Endothelial cell of umbilical vein (primary cell): Measurements from ENCODE around the gene OXCT2.

Source experiments
- JUN ChIP-seq: IDR thresholded peaks from 2 replicates; pipeline ENCODE4 v1.6.1; 2011; ENCODE audit warnings: borderline replicate concordance, low read depth; ENCODE audit not compliant: insufficient read length, insufficient read depth
- POLR2AphosphoS5 ChIP-seq: IDR thresholded peaks from 2 replicates; pipeline ENCODE4 v1.6.1; 2012; ENCODE audit warnings: low read depth, mild to moderate bottlenecking, control low read depth, low read length, moderate library complexity; ENCODE audit not compliant: insufficient read depth
- TF ChIP-seq, protein P1 (sequence below), 2 donors: IDR thresholded peaks; 1 replicate in 1 of 2; 2 replicates in 1 of 2; pipeline ENCODE4 v1.5.1; 2011; ENCODE audit warnings: low read length in 2 of 2, mild to moderate bottlenecking in 2 of 2, moderate library complexity in 2 of 2, control low read depth in 1 of 2, inconsistent platforms in 1 of 2, low read depth in 1 of 2; ENCODE audit not compliant: insufficient read depth in 1 of 2; ENCODE audit errors: extremely low read depth in 1 of 2

DNA sequence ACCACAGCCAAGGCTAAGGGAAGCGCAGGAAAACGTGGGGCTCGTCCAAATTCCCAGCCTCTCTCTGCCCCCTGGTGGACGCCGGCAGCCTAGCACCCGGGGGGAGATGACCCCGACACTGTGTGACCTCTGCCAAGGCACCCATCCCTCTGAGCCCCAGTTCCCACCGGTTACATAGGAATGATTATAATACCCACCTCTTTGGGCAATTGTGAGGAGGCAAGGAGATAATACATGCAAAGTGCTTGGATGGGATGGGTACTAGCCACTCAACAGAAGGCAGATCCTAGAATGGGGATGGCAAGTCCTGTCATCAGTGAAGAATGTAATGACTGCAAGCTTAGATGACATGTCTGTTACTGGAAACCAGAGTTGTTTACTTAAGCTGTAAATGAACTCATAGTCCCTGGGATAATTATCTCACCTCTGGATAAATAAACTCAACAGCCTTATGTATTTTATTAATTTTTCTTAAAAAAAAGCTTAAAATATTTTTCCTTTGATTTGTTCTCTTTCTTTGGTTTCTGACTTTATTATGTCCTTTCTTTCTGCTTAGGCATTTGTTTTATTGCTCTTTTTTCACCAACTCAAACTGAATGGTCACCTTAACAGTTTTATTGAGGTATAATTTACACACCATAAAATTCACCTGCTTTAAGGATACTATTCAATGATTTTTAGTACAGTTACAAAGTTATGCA is 28.8 kb upstream of the OXCT2 start:
- TF ChIP-seq JUN (no peak), POLR2AphosphoS5 (no peak)
- TF ChIP-seq, protein P1, sequence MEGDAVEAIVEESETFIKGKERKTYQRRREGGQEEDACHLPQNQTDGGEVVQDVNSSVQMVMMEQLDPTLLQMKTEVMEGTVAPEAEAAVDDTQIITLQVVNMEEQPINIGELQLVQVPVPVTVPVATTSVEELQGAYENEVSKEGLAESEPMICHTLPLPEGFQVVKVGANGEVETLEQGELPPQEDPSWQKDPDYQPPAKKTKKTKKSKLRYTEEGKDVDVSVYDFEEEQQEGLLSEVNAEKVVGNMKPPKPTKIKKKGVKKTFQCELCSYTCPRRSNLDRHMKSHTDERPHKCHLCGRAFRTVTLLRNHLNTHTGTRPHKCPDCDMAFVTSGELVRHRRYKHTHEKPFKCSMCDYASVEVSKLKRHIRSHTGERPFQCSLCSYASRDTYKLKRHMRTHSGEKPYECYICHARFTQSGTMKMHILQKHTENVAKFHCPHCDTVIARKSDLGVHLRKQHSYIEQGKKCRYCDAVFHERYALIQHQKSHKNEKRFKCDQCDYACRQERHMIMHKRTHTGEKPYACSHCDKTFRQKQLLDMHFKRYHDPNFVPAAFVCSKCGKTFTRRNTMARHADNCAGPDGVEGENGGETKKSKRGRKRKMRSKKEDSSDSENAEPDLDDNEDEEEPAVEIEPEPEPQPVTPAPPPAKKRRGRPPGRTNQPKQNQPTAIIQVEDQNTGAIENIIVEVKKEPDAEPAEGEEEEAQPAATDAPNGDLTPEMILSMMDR (IDR thresholded peaks at IDR 0.05; ENCODE audit: extremely low read depth in 1 of 2, insufficient read depth in 1 of 2, low read depth in 1 of 2, low read length in 2 of 2): peak; percentile 75 to 85
